H1 (cell line): ENCODE results near the gene PSME1. TPM values are rescaled to one million over a fixed set of nuclear protein-coding genes. Genes with fewer than 3 reads are reported as not detected.

Source experiments
- BRCA1 ChIP-seq: IDR thresholded peaks from 2 replicates; pipeline ENCODE4 v1.6.1; 2012; ENCODE audit warnings: low read depth, low read length, improper control_type of control experiment
- CBX5 ChIP-seq: fragments of 300-800, 300-1000 bp; sonication (generic); IDR thresholded peaks from 2 replicates; pipeline ENCODE4 v1.7.1; 2016; ENCODE audit warnings: antibody characterized with exemption, low read length, low read depth
- CEBPB ChIP-seq: IDR thresholded peaks from 2 replicates; pipeline ENCODE4 v1.6.1; 2012; ENCODE audit warnings: low read depth, low read length
- CHD7 ChIP-seq: fragments of 300-600 bp; sonication (generic); IDR thresholded peaks from 2 replicates; pipeline ENCODE4 v1.7.1; 2012; ENCODE audit warnings: low read length, moderate library complexity, mild to moderate bottlenecking, inconsistent platforms; ENCODE audit not compliant: insufficient replicate concordance
- EZH2 ChIP-seq: fragments of 200-600 bp; sonication (generic); IDR thresholded peaks from 2 replicates; pipeline ENCODE4 v1.7.1; 2012; ENCODE audit warnings: low read depth, mild to moderate bottlenecking, moderate library complexity, low read length, inconsistent platforms; ENCODE audit not compliant: severe bottlenecking
- SAP30 ChIP-seq: fragments of 300-600 bp; sonication (generic); IDR thresholded peaks from 2 replicates; pipeline ENCODE4 v1.7.1; 2012; ENCODE audit warnings: low read length, moderate library complexity, mild to moderate bottlenecking, inconsistent platforms; ENCODE audit not compliant: insufficient read depth, insufficient replicate concordance
- SIRT6 ChIP-seq: IDR thresholded peaks from one replicate; pipeline ENCODE4 v1.7.1; 2012; ENCODE audit warnings: low read length, inconsistent platforms
- SRF ChIP-seq: IDR thresholded peaks from 2 replicates; pipeline ENCODE4 v1.6.1; 2011; ENCODE audit warnings: mild to moderate bottlenecking, low read depth, low read length, moderate library complexity
- TCF12 ChIP-seq: IDR thresholded peaks from 2 replicates; pipeline ENCODE4 v1.6.1; 2011; ENCODE audit warnings: low read depth, mild to moderate bottlenecking, low read length
- polyA plus RNA-seq, 7 experiments: library from polyadenylated mRNA; depleted of rRNA in 3 of 7; stranded (reverse) in 5 of 7; unstranded in 2 of 7; fragments of >200 nt in 5 of 7; fragments of 200-250 nt in 2 of 7; gene quantifications; 1 replicate in 5 of 7; 2 replicates in 1 of 7; 4 replicates in 1 of 7; pipeline versions ENCODE4 v1.2.1 to v1.2.3, GENCODE V29; 2011 to 2013; ENCODE audit warnings: missing spikeins in 2 of 7, mixed read lengths in 2 of 7
- total RNA-seq: library from RNA; stranded (reverse); fragmentation: NEBNext Ultra II Directional; extraction: Animal tissue kit (Norgen Biotek cat#: 25700); gene quantifications from 2 replicates; pipeline ENCODE4 v1.2.1, GENCODE V29; 2021

Gene PSME1
- total and polyA plus RNA-seq, 2 of the 8 experiments (the other 6 are each of a cell fraction or from before 2014, with no cell fraction given), result 74.9 to 85.9 TPM

- TF ChIP-seq SAP30 (no peak), SIRT6 (no peak), CHD7 (no peak), CEBPB (no peak), CBX5 (no peak), TCF12 (no peak), BRCA1 (no peak), SRF (no peak), EZH2 (no peak)
Measured at GRCh38 chr14:24129410-24129998, 6.5 kb upstream of the PSME1 start (continued).
